NT2/D1 (cell line): ENCODE results near the gene KPNA1.
"Not testable (repeated sequence)": the region's sequence is repeated elsewhere in the genome, so short reads cannot be mapped to it uniquely, and the experiment has no call there.

ENCODE experiments used
- DNase-seq: peaks from one replicate; pipeline ENCODE4 v3.0.0-alpha.2; 2011; ENCODE audit warnings: low read depth, low spot score
- H3K27me3 ChIP-seq: 2 replicates; pipeline ENCODE4 v1.6.0; 2011; ENCODE audit warnings: mild to moderate bottlenecking; ENCODE audit not compliant: insufficient read length, insufficient read depth
- H3K36me3 ChIP-seq: 2 replicates; pipeline ENCODE4 v1.6.1; 2011; ENCODE audit warnings: mild to moderate bottlenecking, low read length, mixed read lengths; ENCODE audit not compliant: insufficient read depth, insufficient read length
- H3K4me1 ChIP-seq: 2 replicates; pipeline ENCODE4 v1.5.1; 2011; ENCODE audit not compliant: insufficient read depth, insufficient read length
- H3K4me3 ChIP-seq: 2 replicates; pipeline ENCODE4 v1.5.1; 2011; ENCODE audit warnings: low read depth; ENCODE audit not compliant: insufficient read length
- H3K9ac ChIP-seq: 2 replicates; pipeline ENCODE4 v1.6.0; 2011; ENCODE audit warnings: low read depth; ENCODE audit not compliant: insufficient read length
- H3K9me3 ChIP-seq: 2 replicates; pipeline ENCODE4 v1.5.1; 2011; ENCODE audit warnings: mild to moderate bottlenecking, low read length; ENCODE audit not compliant: insufficient read depth
- SUZ12 ChIP-seq: IDR thresholded peaks from 2 replicates; pipeline ENCODE4 v1.6.1; 2011; ENCODE audit not compliant: insufficient read length, insufficient read depth; ENCODE audit errors: extremely low read depth
- YY1 ChIP-seq: IDR thresholded peaks from 2 replicates; pipeline ENCODE4 v1.6.1; 2011; ENCODE audit not compliant: insufficient read length, insufficient read depth
- ZNF274 ChIP-seq: IDR thresholded peaks from 2 replicates; pipeline ENCODE4 v1.6.1; 2011; ENCODE audit warnings: mild to moderate bottlenecking, low read depth, low read length

Gene KPNA1

DNA sequence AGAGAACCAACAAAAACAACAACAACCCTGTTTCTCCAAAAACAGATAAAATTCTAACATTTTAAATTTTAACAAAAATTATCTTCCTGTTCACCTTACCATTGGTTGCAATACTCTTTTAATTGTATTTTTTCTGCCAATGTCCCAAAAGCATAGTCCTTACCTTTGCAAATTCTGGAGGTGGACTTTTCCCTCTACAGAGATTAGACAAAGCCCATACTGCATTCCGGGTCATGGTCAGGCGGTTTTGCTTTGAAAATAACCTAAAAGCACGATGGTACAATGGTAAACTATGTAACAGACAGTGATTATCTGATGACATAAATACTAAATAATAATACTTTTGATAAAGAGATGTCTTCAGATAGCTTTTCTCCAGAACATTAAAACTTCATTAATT, 63.4 kb downstream of the KPNA1 start:
- H3K36me3 ChIP-seq: peaks cover 66% of the 10 kb centered on the region
- no peak overlapping the region for H3K9ac ChIP-seq
- no peaks in the 10 kb centered on the region; the same call in none of the 2 replicates for H3K9me3 ChIP-seq
- no peak for DNase-seq
- no peak for TF ChIP-seq ZNF274
- no peak for TF ChIP-seq SUZ12
- TF ChIP-seq YY1: no peak
- H3K4me3 ChIP-seq: no peak overlapping the region
- no peaks in the 10 kb centered on the region for H3K4me1 ChIP-seq
- H3K27me3 ChIP-seq: no peaks in the 10 kb centered on the region

- not testable (repeated sequence) for H3K9ac ChIP-seq, H3K4me1 ChIP-seq, H3K4me3 ChIP-seq, DNase-seq, H3K27me3 ChIP-seq, H3K9me3 ChIP-seq
- peaks cover 52% of the 10 kb centered on the region for H3K36me3 ChIP-seq
Observed at GRCh38 chr3:122448218-122448617, 66.5 kb downstream of the KPNA1 start.

GRCh38 chr3:122444491-122444887, 70.2 kb downstream of the KPNA1 start:
- DNase-seq, H3K27me3 ChIP-seq, H3K4me1 ChIP-seq, H3K9me3 ChIP-seq, H3K4me3 ChIP-seq, H3K9ac ChIP-seq: not testable (repeated sequence)
- H3K36me3 ChIP-seq: peaks cover 59% of the 10 kb centered on the region

DNA sequence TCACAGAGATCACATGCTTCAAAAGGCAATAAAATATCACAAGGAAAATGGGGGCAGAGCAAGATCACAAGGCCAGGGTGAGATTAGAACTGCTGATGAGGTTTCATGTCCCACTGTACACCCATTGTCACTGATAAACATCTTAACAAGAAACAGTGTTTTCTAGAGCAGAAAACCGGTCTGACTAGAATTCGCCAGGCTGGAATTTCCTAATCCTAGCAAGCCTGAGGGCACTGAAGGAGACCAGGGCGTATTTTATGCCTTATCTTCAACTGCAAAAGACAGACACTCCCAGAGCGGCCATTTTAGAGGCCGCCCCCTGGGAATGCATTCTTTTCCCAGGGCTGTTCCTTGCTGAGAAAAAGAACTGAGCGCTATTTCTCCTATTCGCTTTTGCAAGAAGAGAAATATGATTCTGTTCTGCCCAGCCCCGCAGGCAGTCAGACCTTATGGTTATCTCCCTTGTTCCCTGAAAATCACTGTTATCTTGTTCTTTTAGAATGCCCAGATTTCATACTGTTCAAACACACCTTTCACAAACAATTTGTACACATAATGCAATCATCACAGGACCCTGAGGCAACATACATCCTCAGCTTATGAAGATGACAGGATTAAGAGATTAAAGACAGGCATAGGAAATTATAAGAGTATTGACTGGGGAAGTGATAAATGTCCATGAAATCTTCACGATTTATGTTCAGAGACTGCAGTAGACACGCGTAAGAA, 70.8 kb downstream of the KPNA1 start:
- H3K4me1 ChIP-seq, DNase-seq, H3K4me3 ChIP-seq, H3K9ac ChIP-seq, H3K27me3 ChIP-seq, H3K9me3 ChIP-seq: not testable (repeated sequence)
- H3K36me3 ChIP-seq: peaks cover 59% of the 10 kb centered on the region

GRCh38 chr3:122443090-122443489, 71.6 kb downstream of the KPNA1 start:
- DNase-seq: peak; percentile 83

GRCh38 chr3:122435950-122436349, 78.8 kb downstream of the KPNA1 start:
- no peak overlapping the region for H3K4me3 ChIP-seq
- no peaks in the 10 kb centered on the region for H3K27me3 ChIP-seq
- no peak for DNase-seq
- H3K9me3 ChIP-seq: peaks cover 17% of the 10 kb centered on the region; the same call in 1 of the 2 replicates
- no peak overlapping the region for H3K9ac ChIP-seq
- peaks cover 95% of the 10 kb centered on the region for H3K36me3 ChIP-seq
- no peak for TF ChIP-seq SUZ12
- no peak for TF ChIP-seq ZNF274
- TF ChIP-seq YY1: no peak
- no peaks in the 10 kb centered on the region for H3K4me1 ChIP-seq

More at GRCh38 chr3:122443090-122443489, 71.6 kb downstream of the KPNA1 start:
- Histone ChIP-seq H3K9ac (no peak overlapping the region), H3K4me1 (peaks cover 4% of the 10 kb centered on the region), H3K27me3 (no peaks in the 10 kb centered on the region), H3K9me3 (no peaks in the 10 kb centered on the region), H3K36me3 (peaks cover 60% of the 10 kb centered on the region), H3K4me3 (no peak overlapping the region)
- TF ChIP-seq ZNF274: no peak

- Histone ChIP-seq H3K9ac (no peak overlapping the region), H3K4me3 (no peak overlapping the region), H3K4me1 (no peaks in the 10 kb centered on the region), H3K9me3 (no peaks in the 10 kb centered on the region), H3K27me3 (no peaks in the 10 kb centered on the region), H3K36me3 (peaks cover 80% of the 10 kb centered on the region)
- no peak for DNase-seq
- TF ChIP-seq YY1 (no peak), ZNF274 (no peak), SUZ12 (no peak)
Observed at GRCh38 chr3:122430371-122430770, 84.4 kb downstream of the KPNA1 start.

DNA sequence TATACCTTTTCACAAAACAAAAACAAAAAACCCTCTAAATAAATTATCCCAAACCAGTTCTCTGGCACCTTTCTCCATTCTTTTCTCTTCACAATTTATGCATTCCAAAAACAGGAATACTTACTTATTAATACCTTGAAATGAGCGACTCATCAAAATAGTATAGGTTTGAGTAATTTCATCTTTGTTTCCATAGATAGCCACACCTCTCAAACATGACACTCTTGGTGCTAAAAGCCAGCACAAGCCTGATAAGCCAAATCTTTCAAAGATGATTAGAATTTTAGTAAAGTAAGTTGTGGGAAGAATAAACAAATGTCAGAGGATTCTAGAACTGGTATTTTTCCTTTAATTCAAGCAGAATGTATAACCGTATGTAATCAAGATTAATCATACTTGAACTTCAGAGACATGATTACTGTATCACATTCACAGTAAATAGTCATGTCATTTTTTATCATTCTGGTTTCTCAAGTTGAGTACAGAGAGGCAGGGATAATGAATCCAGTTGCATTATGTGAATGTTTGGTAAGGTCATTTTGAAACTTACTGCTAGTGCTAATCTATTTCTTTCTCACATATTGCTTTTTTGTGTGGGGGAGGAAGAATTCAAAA, 86.8 kb downstream of the KPNA1 start:
- Histone ChIP-seq H3K36me3 (peaks cover 76% of the 10 kb centered on the region), H3K9ac (no peak overlapping the region), H3K4me3 (no peak overlapping the region), H3K4me1 (no peaks in the 10 kb centered on the region), H3K9me3 (no peaks in the 10 kb centered on the region), H3K27me3 (no peaks in the 10 kb centered on the region)
- TF ChIP-seq SUZ12 (no peak), YY1 (no peak), ZNF274 (no peak)
- DNase-seq: no peak
